ENCODE measurements around the gene XPO4. TPM values are rescaled to one million over a fixed set of nuclear protein-coding genes. Genes with fewer than 3 reads are reported as not detected.

The XPO4 gene
- polyA plus RNA-seq, 1 of the 3 experiments (the other 2 are of a cell fraction) = 4.2 TPM

- Histone ChIP-seq H3K36me3 (replicated peaks in 1 of 2; ENCODE audit: control insufficient read depth in 1 of 2, insufficient read depth in 2 of 2, low read length in 1 of 2) (no peaks in the 10 kb centered on the region), H3K9me3 (no peaks in the 10 kb centered on the region), H3K4me3 (ENCODE audit: low read depth in 2 of 2, low read length in 1 of 2) (no peak overlapping the region), H3K9me2 (no peaks in the 10 kb centered on the region), H3K79me2 (ENCODE audit: insufficient read depth) (no peaks in the 10 kb centered on the region), H4K20me1 (ENCODE audit: insufficient read depth) (no peaks in the 10 kb centered on the region), H2AFZ (ENCODE audit: low read depth) (no peak overlapping the region), H3K27ac (ENCODE audit: low read depth in 2 of 2, low read length in 1 of 2) (no peak overlapping the region), H3F3A (replicated peaks; ENCODE audit: insufficient read depth) (no peaks in the 10 kb centered on the region), H3K4me2 (no peak overlapping the region), H3K27me3 (ENCODE audit: insufficient read depth) (no peaks in the 10 kb centered on the region), H3K9ac (no peak overlapping the region), H3K4me1 (ENCODE audit: control insufficient read depth in 1 of 2, insufficient read depth in 2 of 2, low read depth in 1 of 2, low read length in 1 of 2) (no peaks in the 10 kb centered on the region)
- ChIA-PET CTCF (interaction anchor here (1.9 to 2.4 kb wide), 2 partner anchors 17 to 100 kb away, joined by 5 to 10 read pairs; no protein-coding TSS in a partner anchor), POLR2A (no interaction called here)
- WGBS (ENCODE audit: low lambda C conversion rate) = 83% methylated on average over 14 of the region's 14 CpGs
- TF ChIP-seq USF1 (IDR thresholded peaks at IDR 0.05; ENCODE audit: borderline replicate concordance, low read depth) = no peak
- TF ChIP-seq TAF1 (IDR thresholded peaks at IDR 0.05; ENCODE audit: borderline replicate concordance, low read depth, low read length) = no peak
- no peak for TF ChIP-seq MXI1 (IDR thresholded peaks at IDR 0.05; ENCODE audit: low read depth, low read length)
- no peak for TF ChIP-seq ZBTB33 (IDR thresholded peaks at IDR 0.05; ENCODE audit: borderline replicate concordance, low read depth)
- TF ChIP-seq FOSL2 (IDR thresholded peaks at IDR 0.05; ENCODE audit: borderline replicate concordance, low read depth) = no peak
- TF ChIP-seq TCF12 (IDR thresholded peaks at IDR 0.05) = no peak
- no peak for TF ChIP-seq NFIC (IDR thresholded peaks at IDR 0.05; ENCODE audit: borderline replicate concordance)
- TF ChIP-seq MAX (IDR thresholded peaks at IDR 0.05; ENCODE audit: low read depth) = no peak
- TF ChIP-seq RAD21 (IDR thresholded peaks at IDR 0.05; ENCODE audit: low read length) = no peak
- no peak for TF ChIP-seq IRF3 (IDR thresholded peaks at IDR 0.05; ENCODE audit: low read depth, low read length)
- TF ChIP-seq USF2 (IDR thresholded peaks at IDR 0.05; ENCODE audit: borderline replicate concordance, low read depth, low read length) = no peak
- TF ChIP-seq NRF1 (IDR thresholded peaks at IDR 0.05; ENCODE audit: low read depth, low read length) = no peak
- TF ChIP-seq CTCF (IDR thresholded peaks at IDR 0.05) = no peak
- TF ChIP-seq JUND (IDR thresholded peaks at IDR 0.05) = no peak
- TF ChIP-seq FOXJ3 (CRISPR knock-in tag; IDR thresholded peaks at IDR 0.05) = no peak
- TF ChIP-seq GATA2 (CRISPR knock-in tag; IDR thresholded peaks at IDR 0.05) = no peak
- no peak for TF ChIP-seq MEF2A (IDR thresholded peaks at IDR 0.05; ENCODE audit: borderline replicate concordance, low read depth)
- TF ChIP-seq SIN3A (IDR thresholded peaks at IDR 0.05; ENCODE audit: borderline replicate concordance, low read depth, low read length) = no peak
- no peak for DNase-seq
Observed at GRCh38 chr13:20728579-20729311, 173.8 kb downstream of the XPO4 start.
